Activated CD8-positive, alpha-beta memory T cell treated with anti-CD3 and anti-CD28 coated beads, Interleukin-2, amount 10 ng/mL, durations not matched to agents 7 days and 5 days (primary cell): ENCODE data around the gene TXNL4A. TPM values are rescaled to one million over a fixed set of nuclear protein-coding genes. Genes with fewer than 3 reads are reported as not detected.
"Not testable (repeated sequence)": the region's sequence is repeated elsewhere in the genome, so short reads cannot be mapped to it uniquely, and the experiment has no call there.

Experiments
- ATAC-seq: fragments of 150-1000 bp; cut with Tn5 transposase; one replicate; pipeline ENCODE4 v1.10.0; 2021; ENCODE audit warnings: moderate library complexity
- CTCF ChIA-PET: fragments of 350-600 bp; sonication (Branson Sonifier 250); formaldehyde crosslinking; loops from one replicate; lab custom pipeline; 2021; ENCODE audit warnings: antibody characterized with exemption; lab: Charles Lee
- DNase-seq: peaks from one replicate; pipeline ENCODE4 v3.0.0-alpha.2; 2020
- H3K27ac Mint-ChIP-seq: one replicate; pipeline ENCODE4 v1.8.0; 2021; ENCODE audit warnings: mild to moderate bottlenecking, mixed read lengths
- H3K27me3 Mint-ChIP-seq: one replicate; pipeline ENCODE4 v1.8.0; 2021; ENCODE audit warnings: mixed read lengths
- H3K36me3 Mint-ChIP-seq: one replicate; pipeline ENCODE4 v1.8.0; 2021; ENCODE audit warnings: mild to moderate bottlenecking, mixed read lengths
- H3K4me1 Mint-ChIP-seq: one replicate; pipeline ENCODE4 v1.8.0; 2021; ENCODE audit warnings: mixed read lengths
- H3K4me3 Mint-ChIP-seq: one replicate; pipeline ENCODE4 v1.8.0; 2021; ENCODE audit warnings: mild to moderate bottlenecking, moderate library complexity, mixed read lengths
- H3K9me3 Mint-ChIP-seq: one replicate; pipeline ENCODE4 v1.8.0; 2022; ENCODE audit warnings: low read depth, mixed read lengths
- total RNA-seq, 2 experiments: library from RNA; stranded (reverse); gene quantifications; one replicate each; pipeline ENCODE4 v1.2.3, GENCODE V29; 2021

The TXNL4A gene
- total RNA-seq, 2 experiments from 2014 or later = 140 to 151 TPM

DNA sequence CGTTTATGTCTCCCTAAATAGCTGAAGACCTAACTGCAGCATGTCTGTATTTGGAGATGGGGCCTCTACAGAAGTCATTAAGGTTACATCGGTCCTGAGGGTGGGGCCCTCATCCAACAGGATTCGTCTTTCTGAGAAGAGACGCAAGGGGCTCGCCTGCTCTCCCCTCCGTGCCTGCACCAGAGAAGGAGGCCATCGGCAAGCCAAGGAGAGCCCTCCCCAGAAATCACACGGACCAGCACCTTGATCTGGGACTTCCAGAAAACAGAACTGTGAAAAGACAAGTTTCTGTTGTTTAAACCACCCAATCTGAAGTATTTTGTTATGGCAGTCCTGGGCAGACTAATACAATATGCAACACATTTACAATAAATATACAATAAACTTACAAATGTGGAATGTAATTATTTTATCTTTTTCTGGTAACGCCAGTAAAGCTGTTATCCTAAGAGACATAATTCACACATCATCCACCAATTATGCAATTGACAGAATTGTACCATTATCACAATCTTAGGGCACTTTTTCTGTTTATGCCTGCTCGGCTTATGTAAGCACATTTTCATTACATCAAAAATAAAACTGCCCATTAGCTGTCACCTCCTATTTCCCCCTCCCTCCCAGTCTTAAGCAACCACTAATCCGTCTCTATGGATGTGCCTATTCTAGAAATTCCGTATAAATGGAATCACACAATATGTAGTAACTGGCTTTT is 17.8 kb downstream of the TXNL4A start:
- no peak for DNase-seq
- H3K36me3 Mint-ChIP-seq = peaks cover 37% of the 10 kb centered on the region
- no peak overlapping the region for H3K4me3 Mint-ChIP-seq
- no peak for ATAC-seq
- H3K9me3 Mint-ChIP-seq = no peaks in the 10 kb centered on the region
- no peak overlapping the region for H3K27ac Mint-ChIP-seq
- CTCF ChIA-PET = interaction anchor here (1.3 kb wide), 1 partner anchor 15 kb away, joined by 3 read pairs; no protein-coding TSS in a partner anchor
- peaks cover 20% of the 10 kb centered on the region for H3K4me1 Mint-ChIP-seq
- no peaks in the 10 kb centered on the region for H3K27me3 Mint-ChIP-seq

DNA sequence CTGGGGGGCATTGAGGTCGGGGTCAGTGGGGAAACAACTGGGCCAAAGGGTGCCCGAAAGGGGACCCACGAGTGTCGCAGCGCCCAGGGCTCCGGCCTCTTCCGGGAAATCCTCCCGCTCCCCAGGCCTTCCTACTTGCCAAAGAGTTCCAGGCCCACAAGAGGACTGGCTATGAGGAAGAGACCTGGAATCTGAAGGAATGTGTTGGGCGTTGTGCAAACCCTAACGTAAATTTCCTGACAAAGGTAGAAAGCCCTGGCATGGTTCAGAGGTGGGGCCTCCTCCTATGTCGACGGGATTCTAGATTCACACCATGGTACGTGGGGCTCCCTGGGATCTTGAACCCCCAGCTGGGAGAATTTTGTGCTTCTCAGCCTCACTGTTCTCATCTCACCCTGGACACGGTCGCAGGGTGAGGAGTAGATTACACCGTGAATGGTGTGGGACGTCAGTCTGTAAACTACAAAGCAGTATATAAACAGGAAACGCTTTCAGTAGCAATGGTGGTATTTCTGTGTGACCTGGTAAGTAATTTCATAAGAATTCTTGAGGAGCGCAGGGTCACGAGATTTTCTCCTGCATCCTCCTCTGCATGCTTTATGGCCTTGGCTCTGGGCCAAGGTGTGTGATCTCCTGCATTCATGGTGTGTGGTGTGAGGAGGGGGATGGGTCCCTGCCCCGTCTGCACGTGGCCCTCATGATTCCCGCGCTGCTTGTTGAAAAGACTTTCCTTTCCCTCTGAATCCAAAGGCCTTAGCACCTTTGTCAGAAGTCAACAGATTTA is 23.1 kb downstream of the TXNL4A start:
- CTCF ChIA-PET = interaction anchor here (4.3 kb wide), 1 partner anchor 21 kb away, joined by 47 read pairs; the partner anchor contains the start of gene TXNL4A
- peaks cover 5% of the 10 kb centered on the region for H3K36me3 Mint-ChIP-seq
- H3K4me3 Mint-ChIP-seq = peak overlapping the region; percentile 65
- no peaks in the 10 kb centered on the region for H3K9me3 Mint-ChIP-seq
- no peak for ATAC-seq
- DNase-seq = no peak
- H3K27ac Mint-ChIP-seq = peak overlapping the region; percentile 19
- peaks cover 22% of the 10 kb centered on the region for H3K27me3 Mint-ChIP-seq
- H3K4me1 Mint-ChIP-seq = peaks cover 47% of the 10 kb centered on the region

DNA sequence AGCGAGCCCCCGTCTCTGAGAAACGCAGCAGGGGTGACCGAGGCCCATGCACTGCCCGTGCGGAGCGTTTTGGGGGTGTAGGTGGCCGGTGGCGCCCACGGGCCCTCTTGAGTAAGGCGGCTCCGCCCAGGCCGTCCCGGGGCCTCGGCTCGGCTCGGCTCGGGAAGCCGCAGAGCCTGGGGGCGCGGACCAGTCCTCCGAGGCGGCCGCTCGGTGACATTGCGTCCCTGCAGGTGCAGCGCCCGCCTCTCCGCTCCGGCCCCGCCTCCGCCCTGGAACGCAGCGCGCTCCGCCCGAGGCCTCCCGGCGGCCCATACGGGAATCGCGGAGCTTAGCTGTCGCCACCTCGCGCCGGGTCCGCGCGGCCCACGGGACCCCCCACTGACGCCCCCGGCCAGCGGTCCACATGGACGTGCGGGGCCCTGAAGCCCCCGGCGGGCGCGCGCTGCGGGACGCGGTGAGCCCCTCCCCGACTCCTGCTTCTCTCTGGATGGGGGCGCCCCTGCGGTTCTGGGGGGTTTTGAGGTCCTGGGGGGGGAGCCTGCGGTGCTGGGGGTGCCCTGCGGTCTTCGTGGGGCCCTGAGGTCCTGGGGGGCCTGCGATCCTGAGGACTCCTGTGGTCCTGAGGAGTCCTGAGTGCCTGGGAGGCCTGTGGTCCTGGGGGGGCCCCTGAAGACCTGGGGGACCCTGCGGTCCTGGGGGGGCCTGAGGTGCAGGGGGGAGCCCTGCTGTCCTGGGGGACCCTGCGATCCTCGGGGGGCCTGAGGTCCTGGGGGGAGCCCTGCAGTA is 23.8 kb downstream of the TXNL4A start, which contains the start of gene HSBP1L1:
Gene HSBP1L1 (plus strand): TSS at position 314 of the 789 bp plus-strand sequence. CDS start 93 bp downstream, at position 407.
- Mint-ChIP-seq H3K27me3 (peaks cover 23% of the 10 kb centered on the region), H3K4me1 (peaks cover 55% of the 10 kb centered on the region), H3K4me3 (peak within 1 kb of the TSS; percentile 68), H3K27ac (peak within 1 kb of the TSS; percentile 90), H3K9me3 (no peaks in the 10 kb centered on the region), H3K36me3 (peaks cover 5% of the 10 kb centered on the region)
- DNase-seq (peak; percentile 70), ATAC-seq (peak; percentile 77)
- CTCF ChIA-PET = interaction anchor here (4.3 kb wide), 1 partner anchor 21 kb away, joined by 47 read pairs; the partner anchor contains the start of gene TXNL4A

DNA sequence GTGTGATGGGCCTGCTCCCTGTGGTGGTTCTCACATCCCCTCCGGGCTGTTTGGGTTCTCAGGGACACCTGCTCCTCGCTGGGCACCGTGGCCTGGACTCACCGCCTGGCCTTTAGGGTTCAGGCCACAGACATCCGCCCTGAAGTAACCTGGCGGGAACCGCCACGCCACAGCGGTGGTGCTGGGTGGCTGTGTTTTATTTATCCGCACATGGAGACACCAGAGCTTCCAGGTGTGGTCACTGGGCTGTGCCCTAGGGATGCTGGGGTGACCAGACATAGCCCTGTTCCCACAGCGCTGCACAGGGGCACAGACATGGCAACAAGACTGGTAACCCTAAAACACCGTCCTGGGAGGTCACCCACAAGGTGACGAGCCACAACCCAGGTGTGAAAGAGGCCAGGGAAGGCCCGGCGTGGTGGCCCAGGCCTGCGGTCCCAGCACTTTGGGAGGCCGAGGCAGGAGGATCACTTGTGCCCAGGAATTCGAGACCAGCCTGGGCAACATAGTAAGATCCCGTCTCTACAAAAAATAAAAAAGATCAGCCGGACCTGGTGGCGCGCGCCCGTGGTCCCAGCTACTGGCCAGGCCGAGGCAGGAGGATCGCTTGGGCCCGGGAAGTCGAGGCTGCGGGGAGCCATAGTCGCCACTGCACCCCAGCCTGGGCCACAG is 24.6 kb downstream of the TXNL4A start:
- H3K27me3 Mint-ChIP-seq = peaks cover 23% of the 10 kb centered on the region
- peak overlapping the region; percentile 68 for H3K4me3 Mint-ChIP-seq
- H3K4me1 Mint-ChIP-seq = peaks cover 54% of the 10 kb centered on the region
- H3K9me3 Mint-ChIP-seq = no peaks in the 10 kb centered on the region
- DNase-seq = no peak
- no peak for ATAC-seq
- peaks cover 5% of the 10 kb centered on the region for H3K36me3 Mint-ChIP-seq
- CTCF ChIA-PET = interaction anchor here (0.6 to 4.3 kb wide), 7 partner anchors 12 to 283 kb away, joined by 3 to 47 read pairs (median 3); partner anchors contain the start of genes SLC66A2 and TXNL4A
- peak overlapping the region; percentile 90 for H3K27ac Mint-ChIP-seq

DNA sequence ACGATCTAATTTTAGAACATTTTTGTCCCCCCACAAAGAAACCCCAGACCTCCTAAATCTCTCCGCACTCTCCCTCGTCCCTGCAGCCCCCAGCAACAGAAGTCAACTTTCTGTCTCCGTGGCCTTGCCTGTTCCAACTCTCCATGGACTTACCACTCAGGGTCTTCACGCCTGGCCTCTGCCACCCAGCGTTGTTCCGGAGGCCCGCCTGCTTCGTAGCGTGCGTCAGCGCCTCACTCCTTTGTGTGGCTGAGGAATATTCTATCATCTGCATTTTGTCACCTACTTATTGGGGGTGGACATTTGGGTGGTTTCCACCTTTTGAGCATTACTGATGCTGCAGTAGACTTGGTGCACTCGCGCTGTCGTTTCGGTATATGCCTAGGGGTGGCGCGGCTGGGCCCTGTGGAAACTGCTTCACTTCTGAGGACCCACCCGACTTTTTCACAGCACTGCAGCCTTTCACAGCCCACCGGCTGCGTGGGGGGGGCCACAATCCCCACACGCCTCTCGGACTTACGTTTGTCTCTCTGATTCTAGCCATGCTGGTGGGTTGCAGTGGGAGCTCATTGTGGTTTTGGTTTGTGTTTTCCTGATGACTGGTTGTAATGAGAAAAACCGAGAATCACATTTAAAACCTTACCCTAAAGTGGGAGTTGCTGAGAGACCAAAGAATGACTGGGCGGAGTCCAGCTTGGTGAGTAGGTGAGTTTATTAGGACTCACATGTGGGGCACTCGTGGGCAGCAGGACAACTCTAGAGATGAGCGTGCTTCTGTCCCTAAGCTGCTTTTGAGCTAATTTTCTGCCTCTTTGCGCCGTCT is 25.3 kb downstream of the TXNL4A start:
- Mint-ChIP-seq H3K27ac (peak overlapping the region; percentile 90), H3K36me3 (peaks cover 5% of the 10 kb centered on the region), H3K9me3 (no peaks in the 10 kb centered on the region), H3K4me1 (peaks cover 48% of the 10 kb centered on the region), H3K4me3 (peak overlapping the region; percentile 68), H3K27me3 (peaks cover 23% of the 10 kb centered on the region)
- CTCF ChIA-PET = interaction anchor here (0.6 to 4.3 kb wide), 8 partner anchors 11 to 283 kb away, joined by 3 to 47 read pairs (median 3); partner anchors contain the start of genes SLC66A2 and TXNL4A
- ATAC-seq = peak; percentile 76
- DNase-seq = peak; percentile 86

DNA sequence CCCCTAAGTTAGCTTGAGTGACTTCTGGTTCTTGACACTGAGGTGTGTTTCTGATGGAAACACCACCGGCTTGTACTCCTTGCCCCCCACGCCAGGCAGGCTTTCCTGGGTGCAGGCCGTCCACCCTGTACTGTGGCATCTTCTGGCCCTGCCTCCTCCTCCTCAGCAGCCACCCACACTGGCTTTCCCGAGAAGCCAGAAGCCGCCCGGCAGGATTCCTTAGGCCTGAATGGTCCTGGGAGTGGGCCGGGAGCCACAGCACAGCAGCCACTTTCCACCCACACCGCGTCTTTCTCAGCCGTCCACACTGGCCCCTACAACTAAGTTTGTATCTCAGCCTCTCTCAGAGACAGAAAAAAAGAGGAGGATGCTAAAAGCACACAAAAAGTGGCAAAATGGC is 26.1 kb downstream of the TXNL4A start:
- peaks cover 5% of the 10 kb centered on the region for H3K36me3 Mint-ChIP-seq
- no peak overlapping the region for H3K27ac Mint-ChIP-seq
- peaks cover 46% of the 10 kb centered on the region for H3K4me1 Mint-ChIP-seq
- no peak overlapping the region for H3K4me3 Mint-ChIP-seq
- no peak for DNase-seq
- CTCF ChIA-PET = interaction anchor here (1.0 to 4.3 kb wide), 3 partner anchors 10 to 73 kb away, joined by 4 to 47 read pairs (median 4); partner anchors contain the start of genes SLC66A2 and TXNL4A
- ATAC-seq = no peak
- H3K9me3 Mint-ChIP-seq = no peaks in the 10 kb centered on the region
- peaks cover 23% of the 10 kb centered on the region for H3K27me3 Mint-ChIP-seq

DNA sequence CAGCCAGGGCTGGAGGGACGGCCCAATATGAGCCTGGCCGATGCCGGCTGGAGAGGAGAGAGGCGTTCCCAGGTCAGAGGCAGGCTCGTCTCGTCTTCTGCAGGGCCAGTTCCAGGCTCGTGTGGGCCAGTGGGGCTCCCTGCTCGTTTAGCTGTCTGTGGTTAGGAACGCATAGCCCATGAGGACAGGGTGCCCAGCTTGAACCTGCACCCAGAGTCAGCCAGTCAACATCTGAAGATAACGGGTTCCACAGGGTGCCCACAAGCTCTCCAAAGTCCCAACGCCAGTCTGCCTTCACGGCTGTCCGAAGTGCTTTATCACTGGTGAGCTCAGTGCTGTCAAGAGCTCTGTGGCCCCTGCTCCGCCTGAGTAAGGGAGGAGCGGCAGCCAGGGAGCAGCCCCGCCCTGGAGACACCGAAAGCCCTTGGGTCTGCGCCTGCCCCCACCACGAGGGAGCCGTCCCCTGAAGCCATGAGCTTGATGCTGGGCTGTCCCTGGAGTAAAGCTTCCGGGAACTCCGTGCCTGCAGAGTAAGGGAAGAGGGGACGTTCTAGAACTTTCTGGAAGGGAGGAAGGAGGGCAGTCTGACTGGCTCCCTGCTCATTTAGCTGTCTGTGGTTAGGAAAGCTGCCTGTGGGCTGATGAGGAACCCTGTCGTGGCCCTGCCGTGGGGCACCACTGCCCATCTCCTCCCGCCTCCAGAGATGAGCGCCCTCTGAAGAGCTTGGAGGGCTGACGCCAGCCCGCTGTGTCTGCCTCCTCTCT is 26.7 kb downstream of the TXNL4A start:
- peaks cover 46% of the 10 kb centered on the region for H3K4me1 Mint-ChIP-seq
- DNase-seq (no peak), ATAC-seq (no peak)
- CTCF ChIA-PET = interaction anchor here (1.0 to 4.3 kb wide), 3 partner anchors 10 to 73 kb away, joined by 4 to 47 read pairs (median 4); partner anchors contain the start of genes SLC66A2 and TXNL4A
- peaks cover 3% of the 10 kb centered on the region for H3K36me3 Mint-ChIP-seq
- no peak overlapping the region for H3K4me3 Mint-ChIP-seq
- no peaks in the 10 kb centered on the region for H3K9me3 Mint-ChIP-seq
- H3K27ac Mint-ChIP-seq = no peak overlapping the region
- H3K27me3 Mint-ChIP-seq = peaks cover 23% of the 10 kb centered on the region

DNA sequence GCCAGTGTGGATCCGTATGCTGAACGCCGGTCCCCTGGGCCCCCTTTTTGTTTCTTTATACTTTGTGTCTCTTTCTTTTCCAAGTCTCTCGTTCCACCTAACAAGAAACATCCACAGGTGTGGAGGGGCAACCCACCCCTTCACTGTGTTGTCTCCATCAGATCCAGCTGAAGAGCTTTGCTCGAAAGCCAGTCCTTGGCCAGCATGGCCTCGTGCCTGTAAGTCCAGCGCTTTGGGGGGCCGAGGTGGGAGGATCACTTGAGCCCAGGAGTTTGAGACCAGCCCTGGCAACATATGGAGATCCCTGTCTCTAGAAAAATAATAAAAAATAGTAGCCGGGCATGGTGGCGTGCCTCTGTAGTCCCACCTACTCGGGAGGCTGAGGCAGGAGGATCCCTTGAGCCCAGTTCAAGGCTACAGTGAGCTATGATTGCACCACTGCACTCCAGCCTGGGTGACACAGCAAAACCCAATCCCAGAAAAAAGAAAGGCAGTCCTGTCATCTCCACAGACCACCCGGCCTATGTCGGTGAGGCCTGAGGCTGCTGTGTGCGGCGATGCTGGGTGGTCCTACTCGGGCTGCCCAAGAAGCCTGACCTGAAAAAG is 27.3 kb downstream of the TXNL4A start:
- Mint-ChIP-seq H3K36me3 (peaks cover 3% of the 10 kb centered on the region), H3K27ac (no peak overlapping the region), H3K9me3 (no peaks in the 10 kb centered on the region), H3K27me3 (peaks cover 30% of the 10 kb centered on the region), H3K4me3 (no peak overlapping the region), H3K4me1 (peaks cover 47% of the 10 kb centered on the region)
- CTCF ChIA-PET = interaction anchor here (4.3 kb wide), 1 partner anchor 25 kb away, joined by 47 read pairs; the partner anchor contains the start of gene TXNL4A
- DNase-seq (no peak), ATAC-seq (no peak)

DNA sequence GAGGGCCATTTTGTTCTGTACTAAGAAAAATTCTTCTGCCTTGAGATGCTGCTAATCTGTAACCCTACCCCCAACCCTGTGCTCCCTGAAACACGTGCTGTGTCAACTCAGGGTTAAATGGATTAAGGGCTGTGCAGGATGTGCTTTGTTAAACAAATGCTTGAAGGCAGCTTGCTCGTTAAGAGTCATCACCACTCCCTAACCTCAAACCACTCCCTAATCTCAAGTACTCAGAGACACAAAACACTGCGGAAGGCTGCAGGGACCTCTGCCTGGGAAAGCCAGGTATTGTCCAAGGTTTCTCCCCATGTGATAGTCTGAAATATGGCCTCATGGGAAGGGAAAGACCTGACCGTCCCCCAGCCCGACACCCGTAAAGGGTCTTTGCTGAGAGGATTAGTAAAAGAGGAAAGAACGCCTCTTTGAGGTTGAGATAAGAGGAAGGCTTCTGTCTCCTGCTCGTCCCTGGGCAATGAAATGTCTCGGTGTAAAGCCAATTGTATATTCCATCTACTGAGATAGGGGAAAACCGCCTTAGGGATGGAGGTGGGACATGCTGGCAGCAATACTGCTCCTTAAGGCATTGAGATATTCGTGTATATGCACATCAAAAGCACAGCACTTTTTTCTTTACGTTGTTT is 28.1 kb downstream of the TXNL4A start:
- not testable (repeated sequence) for ATAC-seq, H3K36me3 Mint-ChIP-seq, DNase-seq, H3K9me3 Mint-ChIP-seq
- Mint-ChIP-seq H3K27me3 (peaks cover 33% of the 10 kb centered on the region), H3K4me1 (peaks cover 47% of the 10 kb centered on the region), H3K27ac (peak overlapping the region; percentile 70), H3K4me3 (peak overlapping the region; percentile 28)
- CTCF ChIA-PET = interaction anchor here (0.7 to 1.4 kb wide), 3 partner anchors 8 to 72 kb away, joined by 3 read pairs; no protein-coding TSS in a partner anchor

DNA sequence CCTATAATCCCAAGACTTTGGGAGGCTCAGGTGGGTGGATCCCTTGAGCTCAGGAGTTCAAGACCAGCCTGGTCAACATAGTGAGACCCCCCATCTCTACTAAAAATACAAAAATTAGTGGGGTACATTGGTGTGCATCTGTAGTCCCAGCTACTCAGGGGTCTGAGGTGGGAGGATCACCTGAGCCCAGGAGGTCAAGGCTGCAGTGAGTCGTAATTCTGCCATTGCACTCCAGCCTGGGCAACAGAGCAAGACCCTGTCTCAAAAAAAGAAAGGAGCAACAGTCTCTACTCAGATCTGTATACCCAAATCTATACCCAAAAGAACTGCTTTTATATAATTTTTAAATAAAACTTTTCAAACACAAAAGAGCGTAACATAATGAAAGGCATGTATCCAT is 29.4 kb downstream of the TXNL4A start:
- H3K27ac Mint-ChIP-seq = no peak overlapping the region
- H3K9me3 Mint-ChIP-seq = no peaks in the 10 kb centered on the region
- ATAC-seq (no peak), DNase-seq (no peak)
- H3K36me3 Mint-ChIP-seq = peaks cover 3% of the 10 kb centered on the region
- CTCF ChIA-PET = interaction anchor here (1.4 kb wide), 1 partner anchor 10 kb away, joined by 3 read pairs; no protein-coding TSS in a partner anchor
- no peak overlapping the region for H3K4me3 Mint-ChIP-seq
- H3K27me3 Mint-ChIP-seq = peaks cover 35% of the 10 kb centered on the region
- peaks cover 52% of the 10 kb centered on the region for H3K4me1 Mint-ChIP-seq
